ENCODE data around the gene TXNDC5. TPM values are rescaled to one million over a fixed set of nuclear protein-coding genes. Genes with fewer than 3 reads are reported as not detected.

Gene TXNDC5
- total and polyA plus RNA-seq, 2 of the 13 experiments (the other 11 are each of a cell fraction or from before 2014, with no cell fraction given): 287 to 578 TPM

- no peaks in the 10 kb centered on the region for H3K9me3 ChIP-seq (ENCODE audit: low read length)
- H3K36me3 ChIP-seq (replicated peaks in 1 of 2; ENCODE audit: control insufficient read depth in 1 of 2, insufficient read depth in 2 of 2, low read length in 2 of 2): no peaks in the 10 kb centered on the region
These were observed 76.9 kb downstream of the TXNDC5 start for GRCh38 chr6:7833751-7834070.

More at GRCh38 chr6:7833751-7834070, 76.9 kb downstream of the TXNDC5 start:
- ATAC-seq: peak; percentile 33; the same call in 1 of the 3 replicates
- intact Hi-C loops (cut with micrococcal nuclease; ENCODE audit: unreplicated experiment): no loop called here
- TF ChIP-seq ZBTB8A (CRISPR knock-in tag; IDR thresholded peaks at IDR 0.05; ENCODE audit: borderline replicate concordance, low read depth) (no peak), YEATS4 (CRISPR knock-in tag; IDR thresholded peaks at IDR 0.05; ENCODE audit: borderline replicate concordance) (no peak), SALL2 (CRISPR knock-in tag; IDR thresholded peaks at IDR 0.05) (no peak), HNRNPL (IDR thresholded peaks at IDR 0.05; ENCODE audit: low read depth, low read length) (no peak), ZNF703 (CRISPR knock-in tag; IDR thresholded peaks at IDR 0.05; ENCODE audit: borderline replicate concordance) (no peak), ZBTB37 (CRISPR knock-in tag; IDR thresholded peaks at IDR 0.05) (no peak), ATF4 (CRISPR knock-in tag; IDR thresholded peaks at IDR 0.05) (no peak), HIVEP1 (CRISPR knock-in tag; IDR thresholded peaks at IDR 0.05) (no peak), TRIM24 (CRISPR knock-in tag; IDR thresholded peaks at IDR 0.05) (no peak), HDAC1 (CRISPR knock-in tag; IDR thresholded peaks at IDR 0.05) (no peak), ZNF841 (CRISPR knock-in tag; IDR thresholded peaks at IDR 0.05; ENCODE audit: borderline replicate concordance) (no peak)
- FAIRE-seq: no peak
- 0 out of 2 replicates have a peak, but pooled peaks cover 5% of the 10 kb centered on the region for H3K4me1 ChIP-seq (ENCODE audit: insufficient read depth, low read length)
- no TSS peak for BruUV-seq (replicated peaks)
- no peak for DNase-seq (ENCODE audit: low spot score)
- H3K27ac ChIP-seq (ENCODE audit: extremely low read length, insufficient read depth, low read length): no peak overlapping the region
- H3K4me3 ChIP-seq (replicated peaks in 1 of 3; ENCODE audit: insufficient read depth in 1 of 3, low read depth in 2 of 3, low read length in 3 of 3): no peak overlapping the region
- peaks cover 0 to 23% of the 10 kb centered on the region in 2 experiments; a peak in 3 of 5 replicates for H3K27me3 ChIP-seq (ENCODE audit: control insufficient read depth in 1 of 2, insufficient read depth in 2 of 2, low read length in 2 of 2)
- CTCF ChIA-PET (ENCODE audit: low intra/inter-chr PET ratio, low total read pairs): no interaction called here
- in situ Hi-C loops (cut with HindIII; ENCODE audit: extremely low pct_ligation_motif_present, low pct_unique_long_range_greater_than_20kb): no loop called here
- WGBS (ENCODE audit: low lambda C conversion rate): 0% methylated on average over 4 of the region's 4 CpGs
- no peaks in the 10 kb centered on the region for H3K79me2 ChIP-seq (ENCODE audit: insufficient read depth, low read length)
- POLR2A ChIA-PET: no interaction called here
- no peak overlapping the region for H3K4me2 ChIP-seq (ENCODE audit: low read depth, low read length)
- no peak overlapping the region for H2AFZ ChIP-seq (ENCODE audit: low read length)
- no peaks in the 10 kb centered on the region for H4K20me1 ChIP-seq (ENCODE audit: insufficient read depth, low read length)
- no peak overlapping the region for H3K9ac ChIP-seq (ENCODE audit: insufficient read depth, low read depth, low read length)

All from HepG2 (cell line).